ENCODE measurements around the gene GATD1. TPM values are rescaled to one million over a fixed set of nuclear protein-coding genes. Genes with fewer than 3 reads are reported as not detected.

Gene GATD1
- total and polyA plus RNA-seq, 2 experiments from 2014 or later, result 39.3 to 51.0 TPM

DNA sequence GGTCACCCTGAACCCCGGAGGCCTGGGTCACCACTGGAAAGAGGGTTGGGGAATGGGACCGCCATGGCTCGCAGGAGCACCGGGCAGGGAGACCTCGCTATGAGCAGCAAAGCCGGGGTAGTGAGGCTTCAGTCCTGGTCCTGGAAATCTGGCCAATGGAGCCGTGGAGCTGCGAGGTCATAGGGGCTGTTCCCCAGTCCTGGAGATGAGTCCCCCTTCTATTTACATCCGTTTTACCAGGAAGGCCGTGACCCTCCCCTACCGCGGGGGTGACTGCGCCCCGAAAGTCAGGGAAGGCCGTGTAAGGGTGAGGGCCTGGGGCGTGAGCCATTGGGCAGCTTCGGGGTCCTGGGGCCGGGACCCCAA is 27.3 kb upstream of the GATD1 start:
- Mint-ChIP-seq H3K9me3 (no peaks in the 10 kb centered on the region), H3K36me3 (ENCODE audit: low read depth) (peaks cover 2% of the 10 kb centered on the region; the same call in 1 of the 3 replicates), H3K4me1 (peaks cover 7% of the 10 kb centered on the region; the same call in 2 of the 3 replicates), H3K4me3 (peak overlapping the region; percentile 76), H3K27me3 (ENCODE audit: insufficient read depth, low read depth, poor library complexity) (peaks cover 22% of the 10 kb centered on the region), H3K27ac (no peak overlapping the region; the same call in 1 of the 2 replicates)
- Histone ChIP-seq H3K79me2 (replicated peaks; ENCODE audit: insufficient read depth) (peaks cover 18% of the 10 kb centered on the region), H3K4me3 (peak overlapping the region; percentile 74), H4K20me1 (replicated peaks; ENCODE audit: insufficient read depth) (no peaks in the 10 kb centered on the region), H3K4me1 (ENCODE audit: insufficient read depth) (peaks cover 7% of the 10 kb centered on the region; the same call in 1 of the 2 replicates), H2AFZ (no peak overlapping the region), H3K27me3 (ENCODE audit: insufficient read depth) (no peaks in the 10 kb centered on the region), H3K4me2 (peak overlapping the region; percentile 96), H3K27ac (ENCODE audit: low read depth) (no peak overlapping the region), H3F3A (replicated peaks; ENCODE audit: low read depth) (peaks cover 21% of the 10 kb centered on the region; the same call in 1 of the 2 replicates), H3K9me2 (ENCODE audit: insufficient read depth) (no peaks in the 10 kb centered on the region), H3K36me3 (ENCODE audit: insufficient read depth) (no peaks in the 10 kb centered on the region)
- TF ChIP-seq CTCF (conservative IDR thresholded peaks at IDR 0.05; ENCODE audit: low read depth in 2 of 2) (no peak), EZH2phosphoT487 (IDR thresholded peaks at IDR 0.05; ENCODE audit: unreplicated experiment) (no peak), CREB1 (CRISPR knock-in tag; IDR thresholded peaks at IDR 0.05; ENCODE audit: low read depth) (no peak), NANOG (IDR thresholded peaks at IDR 0.05; ENCODE audit: borderline replicate concordance) (no peak), POLR2AphosphoS5 (IDR thresholded peaks at IDR 0.05; ENCODE audit: low read depth) (no peak), EZH2 (IDR thresholded peaks at IDR 0.05; ENCODE audit: low read depth, unreplicated experiment) (no peak), ZNF114 (CRISPR knock-in tag; IDR thresholded peaks at IDR 0.05) (no peak), JUNB (IDR thresholded peaks at IDR 0.05; ENCODE audit: unreplicated experiment) (no peak), ETS1 (IDR thresholded peaks at IDR 0.05) (no peak), STAT1 (IDR thresholded peaks at IDR 0.05; ENCODE audit: unreplicated experiment) (no peak), ZNF331 (CRISPR knock-in tag; IDR thresholded peaks at IDR 0.05; ENCODE audit: low read depth) (no peak), REST (IDR thresholded peaks at IDR 0.05; ENCODE audit: unreplicated experiment) (no peak)
- TF ChIP-seq, protein P1, sequence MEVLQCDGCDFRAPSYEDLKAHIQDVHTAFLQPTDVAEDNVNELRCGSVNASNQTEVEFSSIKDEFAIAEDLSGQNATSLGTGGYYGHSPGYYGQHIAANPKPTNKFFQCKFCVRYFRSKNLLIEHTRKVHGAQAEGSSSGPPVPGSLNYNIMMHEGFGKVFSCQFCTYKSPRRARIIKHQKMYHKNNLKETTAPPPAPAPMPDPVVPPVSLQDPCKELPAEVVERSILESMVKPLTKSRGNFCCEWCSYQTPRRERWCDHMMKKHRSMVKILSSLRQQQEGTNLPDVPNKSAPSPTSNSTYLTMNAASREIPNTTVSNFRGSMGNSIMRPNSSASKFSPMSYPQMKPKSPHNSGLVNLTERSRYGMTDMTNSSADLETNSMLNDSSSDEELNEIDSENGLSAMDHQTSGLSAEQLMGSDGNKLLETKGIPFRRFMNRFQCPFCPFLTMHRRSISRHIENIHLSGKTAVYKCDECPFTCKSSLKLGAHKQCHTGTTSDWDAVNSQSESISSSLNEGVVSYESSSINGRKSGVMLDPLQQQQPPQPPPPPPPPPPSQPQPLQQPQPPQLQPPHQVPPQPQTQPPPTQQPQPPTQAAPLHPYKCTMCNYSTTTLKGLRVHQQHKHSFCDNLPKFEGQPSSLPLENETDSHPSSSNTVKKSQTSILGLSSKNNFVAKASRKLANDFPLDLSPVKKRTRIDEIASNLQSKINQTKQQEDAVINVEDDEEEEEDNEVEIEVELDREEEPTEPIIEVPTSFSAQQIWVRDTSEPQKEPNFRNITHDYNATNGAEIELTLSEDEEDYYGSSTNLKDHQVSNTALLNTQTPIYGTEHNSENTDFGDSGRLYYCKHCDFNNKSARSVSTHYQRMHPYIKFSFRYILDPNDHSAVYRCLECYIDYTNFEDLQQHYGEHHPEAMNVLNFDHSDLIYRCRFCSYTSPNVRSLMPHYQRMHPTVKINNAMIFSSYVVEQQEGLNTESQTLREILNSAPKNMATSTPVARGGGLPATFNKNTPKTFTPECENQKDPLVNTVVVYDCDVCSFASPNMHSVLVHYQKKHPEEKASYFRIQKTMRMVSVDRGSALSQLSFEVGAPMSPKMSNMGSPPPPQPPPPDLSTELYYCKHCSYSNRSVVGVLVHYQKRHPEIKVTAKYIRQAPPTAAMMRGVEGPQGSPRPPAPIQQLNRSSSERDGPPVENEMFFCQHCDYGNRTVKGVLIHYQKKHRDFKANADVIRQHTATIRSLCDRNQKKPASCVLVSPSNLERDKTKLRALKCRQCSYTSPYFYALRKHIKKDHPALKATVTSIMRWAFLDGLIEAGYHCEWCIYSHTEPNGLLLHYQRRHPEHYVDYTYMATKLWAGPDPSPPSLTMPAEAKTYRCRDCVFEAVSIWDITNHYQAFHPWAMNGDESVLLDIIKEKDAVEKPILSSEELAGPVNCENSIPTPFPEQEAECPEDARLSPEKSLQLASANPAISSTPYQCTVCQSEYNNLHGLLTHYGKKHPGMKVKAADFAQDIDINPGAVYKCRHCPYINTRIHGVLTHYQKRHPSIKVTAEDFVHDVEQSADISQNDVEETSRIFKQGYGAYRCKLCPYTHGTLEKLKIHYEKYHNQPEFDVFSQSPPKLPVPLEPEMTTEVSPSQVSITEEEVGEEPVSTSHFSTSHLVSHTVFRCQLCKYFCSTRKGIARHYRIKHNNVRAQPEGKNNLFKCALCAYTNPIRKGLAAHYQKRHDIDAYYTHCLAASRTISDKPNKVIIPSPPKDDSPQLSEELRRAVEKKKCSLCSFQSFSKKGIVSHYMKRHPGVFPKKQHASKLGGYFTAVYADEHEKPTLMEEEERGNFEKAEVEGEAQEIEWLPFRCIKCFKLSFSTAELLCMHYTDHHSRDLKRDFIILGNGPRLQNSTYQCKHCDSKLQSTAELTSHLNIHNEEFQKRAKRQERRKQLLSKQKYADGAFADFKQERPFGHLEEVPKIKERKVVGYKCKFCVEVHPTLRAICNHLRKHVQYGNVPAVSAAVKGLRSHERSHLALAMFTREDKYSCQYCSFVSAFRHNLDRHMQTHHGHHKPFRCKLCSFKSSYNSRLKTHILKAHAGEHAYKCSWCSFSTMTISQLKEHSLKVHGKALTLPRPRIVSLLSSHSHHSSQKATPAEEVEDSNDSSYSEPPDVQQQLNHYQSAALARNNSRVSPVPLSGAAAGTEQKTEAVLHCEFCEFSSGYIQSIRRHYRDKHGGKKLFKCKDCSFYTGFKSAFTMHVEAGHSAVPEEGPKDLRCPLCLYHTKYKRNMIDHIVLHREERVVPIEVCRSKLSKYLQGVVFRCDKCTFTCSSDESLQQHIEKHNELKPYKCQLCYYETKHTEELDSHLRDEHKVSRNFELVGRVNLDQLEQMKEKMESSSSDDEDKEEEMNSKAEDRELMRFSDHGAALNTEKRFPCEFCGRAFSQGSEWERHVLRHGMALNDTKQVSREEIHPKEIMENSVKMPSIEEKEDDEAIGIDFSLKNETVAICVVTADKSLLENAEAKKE (CRISPR knock-in tag; IDR thresholded peaks at IDR 0.05), result no peak
- DNase-seq (ENCODE audit: low spot score) (no peak), ATAC-seq (peak; percentile 1)

Measured in GM23338 (cell line).